SK-N-SH (cell line): Measurements from ENCODE around the gene AFF1. TPM values are rescaled to one million over a fixed set of nuclear protein-coding genes. Genes with fewer than 3 reads are reported as not detected.

Source experiments
- CTCF ChIA-PET: fragments of 300-600, 350-600 bp; formaldehyde crosslinking; extraction: SDS; loops from one replicate; lab custom pipeline; 2021; lab: Yijun Ruan, JAX
- POLR2A ChIA-PET: fragments of 350-600 bp; sonication (Branson Sonifier 250); formaldehyde crosslinking; extraction: SDS; loops from one replicate; lab custom pipeline; 2020; ENCODE audit warnings: antibody characterized with exemption, inconsistent platforms; lab: Yijun Ruan, JAX
- DNase-seq: peaks from one replicate; pipeline ENCODE4 v3.0.0; 2012
- H2AFZ ChIP-seq: fragments of 200-600 bp; sonication (generic); 2 replicates; pipeline ENCODE4 v1.8.1; 2016; ENCODE audit warnings: antibody characterized with exemption, mild to moderate bottlenecking, low read depth
- H3F3A ChIP-seq: fragments of 200-600 bp; sonication (generic); replicated peaks from 2 replicates; pipeline ENCODE3; 2016; ENCODE audit warnings: antibody characterized with exemption, mild to moderate bottlenecking; ENCODE audit not compliant: insufficient read depth
- H3K27ac ChIP-seq, 2 experiments: fragments of 200-500 bp in 1 of 2; fragments of 200-600 bp in 1 of 2; sonication (Bioruptor generic) in 1 of 2; sonication (generic), shearing (Covaris generic) in 1 of 2; 2 replicates each; pipeline versions ENCODE4 v1.5.1 to v1.6.1; 2014 to 2016; ENCODE audit warnings: low read depth in 2 of 2, inconsistent platforms in 1 of 2, low read length in 1 of 2, mild to moderate bottlenecking in 1 of 2, mixed read lengths in 1 of 2
- H3K27me3 ChIP-seq: fragments of 200-600 bp; sonication (generic), shearing (Covaris generic); 2 replicates; pipeline ENCODE4 v1.6.1; 2016; ENCODE audit warnings: mixed run types; ENCODE audit not compliant: insufficient read depth
- H3K36me3 ChIP-seq, 2 experiments: fragments of 200-500 bp in 1 of 2; fragments of 200-600 bp in 1 of 2; sonication (Bioruptor generic) in 1 of 2; sonication (generic) in 1 of 2; replicated peaks in 1 of 2; 2 replicates each; pipeline versions ENCODE3 to v1.5.1; 2014 to 2016; ENCODE audit warnings: low read length in 1 of 2, mild to moderate bottlenecking in 1 of 2; ENCODE audit not compliant: insufficient read depth in 2 of 2, control insufficient read depth in 1 of 2
- H3K4me1 ChIP-seq, 2 experiments: fragments of 200-500 bp in 1 of 2; fragments of 200-600 bp in 1 of 2; sonication (Bioruptor generic) in 1 of 2; sonication (generic), shearing (Covaris generic) in 1 of 2; 2 replicates each; pipeline versions ENCODE4 v1.5.1 to v1.6.1; 2014 to 2016; ENCODE audit warnings: low read depth in 1 of 2, low read length in 1 of 2, mixed run types in 1 of 2; ENCODE audit not compliant: insufficient read depth in 2 of 2, control insufficient read depth in 1 of 2
- H3K4me2 ChIP-seq: fragments of 200-600 bp; sonication (generic), shearing (Covaris generic); 2 replicates; pipeline ENCODE4 v1.6.1; 2017; ENCODE audit warnings: mixed run types
- H3K4me3 ChIP-seq, 2 experiments: fragments of 200-500 bp in 1 of 2; fragments of 200-600 bp in 1 of 2; sonication (Bioruptor generic) in 1 of 2; sonication (generic), shearing (Covaris generic) in 1 of 2; 2 replicates each; pipeline versions ENCODE4 v1.5.1 to v1.8.1; 2014 to 2016; ENCODE audit warnings: low read depth in 2 of 2, inconsistent platforms in 1 of 2, low read length in 1 of 2, mild to moderate bottlenecking in 1 of 2, mixed read lengths in 1 of 2, moderate library complexity in 1 of 2
- H3K79me2 ChIP-seq: fragments of 200-600 bp; sonication (generic); 2 replicates; pipeline ENCODE4 v1.8.1; 2017; ENCODE audit warnings: mild to moderate bottlenecking; ENCODE audit not compliant: insufficient read depth
- H3K9ac ChIP-seq: fragments of 200-600 bp; sonication (generic); 2 replicates; pipeline ENCODE4 v1.6.1; 2017; ENCODE audit warnings: mixed run types
- H3K9me2 ChIP-seq: fragments of 200-600 bp; sonication (generic); 2 replicates; pipeline ENCODE4 v1.6.1; 2017; ENCODE audit warnings: mixed run types
- H3K9me3 ChIP-seq: fragments of 200-600 bp; sonication (generic); 2 replicates; pipeline ENCODE4 v1.6.1; 2017; ENCODE audit warnings: mixed run types, mild to moderate bottlenecking, moderate library complexity
- H4K20me1 ChIP-seq: fragments of 200-600 bp; sonication (generic); 2 replicates; pipeline ENCODE4 v1.6.1; 2017; ENCODE audit warnings: mild to moderate bottlenecking, mixed run types; ENCODE audit not compliant: insufficient read depth
- EZH2phosphoT487 ChIP-seq: fragments of 200-600 bp; sonication (generic); IDR thresholded peaks from 2 replicates; pipeline ENCODE4 v1.6.1; 2017; ENCODE audit warnings: low read depth, mixed run types, mild to moderate bottlenecking, antibody characterized with exemption, moderate library complexity, borderline replicate concordance
- FOSL2 ChIP-seq: IDR thresholded peaks from 2 replicates; pipeline ENCODE4 v1.4.0; 2012; ENCODE audit warnings: low read depth, mild to moderate bottlenecking, moderate library complexity, borderline replicate concordance
- FOXJ3 ChIP-seq: sonication (generic); formaldehyde crosslinking; IDR thresholded peaks from 2 replicates; pipeline ENCODE4 v1.5.1; 2020; ENCODE audit warnings: mild to moderate bottlenecking, missing genetic modification reagents
- FOXM1 ChIP-seq: IDR thresholded peaks from 2 replicates; pipeline ENCODE4 v1.4.0; 2012; ENCODE audit warnings: low read depth, mild to moderate bottlenecking
- GABPA ChIP-seq: IDR thresholded peaks from 2 replicates; pipeline ENCODE4 v1.4.0; 2012; ENCODE audit warnings: low read depth, mild to moderate bottlenecking
- GATA2 ChIP-seq: sonication (generic); formaldehyde crosslinking; IDR thresholded peaks from 2 replicates; pipeline ENCODE4 v1.5.0; 2020; ENCODE audit warnings: mild to moderate bottlenecking, missing genetic modification reagents
- IRF3 ChIP-seq: fragments of 150-350 bp; IDR thresholded peaks from 2 replicates; pipeline ENCODE4 v1.6.1; 2016; ENCODE audit warnings: mild to moderate bottlenecking, low read depth, low read length
- JUND ChIP-seq: IDR thresholded peaks from 2 replicates; pipeline ENCODE4 v1.4.0; 2012
- MEF2A ChIP-seq: IDR thresholded peaks from 2 replicates; pipeline ENCODE4 v1.4.0; 2012; ENCODE audit warnings: low read depth, borderline replicate concordance
- NFIC ChIP-seq: IDR thresholded peaks from 2 replicates; pipeline ENCODE4 v1.4.0; 2012; ENCODE audit warnings: borderline replicate concordance
- NRF1 ChIP-seq: IDR thresholded peaks from 2 replicates; pipeline ENCODE4 v1.6.1; 2012; ENCODE audit warnings: low read depth, mild to moderate bottlenecking, low read length
- POLR2AphosphoS5 ChIP-seq: IDR thresholded peaks from 2 replicates; pipeline ENCODE4 v1.6.1; 2012; ENCODE audit warnings: low read depth, low read length
- RCOR1 ChIP-seq: fragments of 150-350 bp; IDR thresholded peaks from 2 replicates; pipeline ENCODE4 v1.6.1; 2017; ENCODE audit warnings: antibody characterized with exemption, low read length
- REST ChIP-seq: IDR thresholded peaks from 2 replicates; pipeline ENCODE4 v1.6.1; 2012; ENCODE audit warnings: mild to moderate bottlenecking, low read depth, low read length, moderate library complexity
- RFX5 ChIP-seq: IDR thresholded peaks from 2 replicates; pipeline ENCODE4 v1.6.1; 2012; ENCODE audit warnings: mild to moderate bottlenecking, improper control_type of control experiment, low read length
- RXRA ChIP-seq: IDR thresholded peaks from 2 replicates; pipeline ENCODE4 v1.4.0; 2012; ENCODE audit warnings: low read depth, mild to moderate bottlenecking, borderline replicate concordance
- TAF1 ChIP-seq: IDR thresholded peaks from 2 replicates; pipeline ENCODE4 v1.6.1; 2012; ENCODE audit warnings: low read depth, mild to moderate bottlenecking, low read length, moderate library complexity, borderline replicate concordance
- TCF12 ChIP-seq: IDR thresholded peaks from 2 replicates; pipeline ENCODE4 v1.4.0; 2012
- USF2 ChIP-seq: fragments of 150-350 bp; IDR thresholded peaks from 2 replicates; pipeline ENCODE4 v1.6.1; 2017; ENCODE audit warnings: antibody characterized with exemption, low read length, low read depth, borderline replicate concordance
- YY1 ChIP-seq: IDR thresholded peaks from 2 replicates; pipeline ENCODE4 v1.4.0; 2012; ENCODE audit warnings: low read depth, mild to moderate bottlenecking
- WGBS: methylation state at CpG from one replicate; pipeline ENCODE4 v1.1.6; 2017; ENCODE audit warnings: low lambda C conversion rate; 5-methylcytosine and 5-hydroxymethylcytosine counted together
- polyA plus RNA-seq, 3 experiments: library from polyadenylated mRNA; depleted of rRNA; stranded (reverse); fragments of >200 nt; gene quantifications; 2 replicates each; pipeline ENCODE4 v1.2.3, GENCODE V29; 2012

AFF1 gene
- polyA plus RNA-seq, 1 of the 3 experiments (the other 2 are of a cell fraction) = 2.7 TPM

GRCh38 chr4:87017580-87018342, 83.0 kb downstream of the AFF1 start:
- Histone ChIP-seq H3K27me3 (no peaks in the 10 kb centered on the region), H3K4me3 (no peak overlapping the region), H4K20me1 (no peaks in the 10 kb centered on the region), H3K9me3 (no peaks in the 10 kb centered on the region), H3K9ac (no peak overlapping the region), H2AFZ (no peak overlapping the region; the same call in 1 of the 2 replicates), H3K9me2 (no peaks in the 10 kb centered on the region), H3F3A (no peaks in the 10 kb centered on the region), H3K79me2 (peaks cover 67% of the 10 kb centered on the region), H3K36me3 (no peaks in the 10 kb centered on the region), H3K27ac (peak overlapping the region in 1 of 2 experiments; percentile 13; a peak in 1 of 4 replicates), H3K4me1 (peaks cover 7 to 18% of the 10 kb centered on the region in 2 experiments), H3K4me2 (no peak overlapping the region)
- no peak for DNase-seq
- POLR2A ChIA-PET = no interaction called here
- TF ChIP-seq USF2 (no peak), FOSL2 (peak; percentile 32; the same call in 1 of the 2 replicates), RXRA (no peak), RCOR1 (no peak), YY1 (no peak)
- WGBS = 63% methylated on average over 10 of the region's 10 CpGs
- CTCF ChIA-PET = interaction anchor here (0.6 to 1.5 kb wide), 2 partner anchors 18 to 1285 kb away, joined by 3 read pairs; no protein-coding TSS in a partner anchor

- WGBS = 90% methylated on average over 1 of the region's 1 CpG
- POLR2A ChIA-PET = no interaction called here
- peaks cover 62% of the 10 kb centered on the region for H3K79me2 ChIP-seq
- TF ChIP-seq POLR2AphosphoS5 (no peak), EZH2phosphoT487 (no peak), RFX5 (no peak), GABPA (no peak), NRF1 (no peak), MEF2A (no peak), REST (no peak), IRF3 (no peak), YY1 (no peak), RXRA (no peak), GATA2 (CRISPR knock-in tag) (no peak), TCF12 (no peak), JUND (no peak), FOXM1 (no peak), FOXJ3 (CRISPR knock-in tag) (no peak), FOSL2 (no peak), NFIC (no peak), USF2 (no peak), TAF1 (no peak)
Observed at GRCh38 chr4:87018753-87019152, 83.9 kb downstream of the AFF1 start.

More at GRCh38 chr4:87018753-87019152, 83.9 kb downstream of the AFF1 start:
- CTCF ChIA-PET = interaction anchor here (1.5 kb wide), 1 partner anchor 19 kb away, joined by 3 read pairs; no protein-coding TSS in a partner anchor
- Histone ChIP-seq H3K27me3 (no peaks in the 10 kb centered on the region), H3K36me3 (no peaks in the 10 kb centered on the region), H3K9me3 (no peaks in the 10 kb centered on the region), H3F3A (no peaks in the 10 kb centered on the region), H3K4me3 (no peak overlapping the region), H3K4me1 (peaks cover 5 to 18% of the 10 kb centered on the region in 2 experiments), H4K20me1 (no peaks in the 10 kb centered on the region; the same call in 1 of the 2 replicates), H2AFZ (no peak overlapping the region), H3K27ac (no peak overlapping the region), H3K9me2 (no peaks in the 10 kb centered on the region), H3K9ac (no peak overlapping the region), H3K4me2 (no peak overlapping the region)
- DNase-seq = no peak
